CD4-positive, alpha-beta T cell treated with Interleukin-4 for 1 hour (primary cell): Measurements from ENCODE around the gene IL4I1.

ENCODE experiments used
- DNase-seq, 2 donors: peaks; one replicate each; pipeline ENCODE4 v3.0.0-alpha.2; 2020 to 2022

The IL4I1 gene

GRCh38 chr19:49848938-49849337, 47.7 kb downstream of the IL4I1 start:
- DNase-seq, result no peak

- DNase-seq, result peak in 1 of 2 donors; percentile 50
Observed at GRCh38 chr19:49847731-49848696, 48.7 kb downstream of the IL4I1 start.

- DNase-seq, result no peak
Observed at GRCh38 chr19:49846408-49846807, 50.3 kb downstream of the IL4I1 start.

GRCh38 chr19:49845414-49845813, 51.3 kb downstream of the IL4I1 start:
- DNase-seq, result no peak

- DNase-seq, result no peak
Observed at GRCh38 chr19:49844138-49845095, 52.3 kb downstream of the IL4I1 start.

- DNase-seq, result peak in 1 of 2 donors; percentile 56
Observed at GRCh38 chr19:49843265-49843664, 53.4 kb downstream of the IL4I1 start.

GRCh38 chr19:49840736-49841249, 55.9 kb downstream of the IL4I1 start:
- DNase-seq, result no peak

GRCh38 chr19:49840321-49840720, 56.4 kb downstream of the IL4I1 start:
- no peak for DNase-seq

- no peak for DNase-seq
Observed at GRCh38 chr19:49839713-49840112, 57.0 kb downstream of the IL4I1 start.
